PC-9 (cell line): ENCODE data around the gene PIBF1. TPM values are rescaled to one million over a fixed set of nuclear protein-coding genes. Genes with fewer than 3 reads are reported as not detected.

Experiments
- BruUV-seq: library from RNA; stranded (reverse); fragments of 400-500 nt; replicated peaks from 2 replicates; lab custom pipeline; 2021; lab: Mats Ljungman, UMichigan
- CTCF ChIA-PET: fragments of 300-600 bp; sonication (Branson Sonifier 250); formaldehyde crosslinking; loops from one replicate; lab custom pipeline; 2022; ENCODE audit warnings: antibody characterized with exemption; lab: Charles Lee
- POLR2A ChIA-PET: fragments of 300-600 bp; sonication (Branson Sonifier 250); formaldehyde crosslinking; loops from one replicate; lab custom pipeline; 2022; ENCODE audit warnings: antibody characterized with exemption; ENCODE audit not compliant: unreplicated experiment; lab: Charles Lee
- DNase-seq, 2 experiments: peaks; one replicate each; pipeline versions ENCODE4 v3.0.0 to v3.0.0-alpha.2; 2015 to 2022; ENCODE audit warnings: mixed read lengths in 1 of 2
- H2AFZ ChIP-seq: fragments of 200-600 bp; sonication (generic); 2 replicates; pipeline ENCODE4 v1.8.1; 2017; ENCODE audit warnings: antibody characterized with exemption
- H3F3A ChIP-seq: fragments of 200-600 bp; sonication (generic); 2 replicates; pipeline ENCODE4 v1.8.1; 2017; ENCODE audit warnings: antibody characterized with exemption, mild to moderate bottlenecking, low read depth; ENCODE audit not compliant: insufficient read depth
- H3K27ac ChIP-seq: fragments of 200-600 bp; sonication (generic); 2 replicates; pipeline ENCODE4 v1.6.1; 2016; ENCODE audit warnings: mixed run types
- H3K27me3 ChIP-seq: fragments of 200-600 bp; sonication (generic); 2 replicates; pipeline ENCODE4 v1.6.1; 2016; ENCODE audit warnings: low read depth, mixed run types; ENCODE audit not compliant: insufficient read depth
- H3K36me3 ChIP-seq: fragments of 200-600 bp; sonication (generic); 2 replicates; pipeline ENCODE4 v1.6.1; 2016; ENCODE audit warnings: low read depth, mixed run types
- H3K4me1 ChIP-seq: fragments of 200-600 bp; sonication (generic); replicated peaks from 2 replicates; pipeline ENCODE4 v1.6.1; 2016; ENCODE audit warnings: mixed run types; ENCODE audit not compliant: insufficient read depth
- H3K4me2 ChIP-seq: fragments of 200-600 bp; sonication (generic); 2 replicates; pipeline ENCODE4 v1.6.1; 2017; ENCODE audit warnings: mixed run types
- H3K4me3 ChIP-seq: fragments of 200-600 bp; sonication (generic); 2 replicates; pipeline ENCODE4 v1.6.1; 2016; ENCODE audit warnings: mixed run types
- H3K79me2 ChIP-seq: fragments of 200-600 bp; sonication (generic); 2 replicates; pipeline ENCODE4 v1.6.1; 2017; ENCODE audit warnings: low read depth, mixed run types
- H3K9me2 ChIP-seq: fragments of 200-600 bp; sonication (generic); 2 replicates; pipeline ENCODE4 v1.8.1; 2017; ENCODE audit warnings: mild to moderate bottlenecking; ENCODE audit not compliant: insufficient read depth
- H3K9me3 ChIP-seq: fragments of 200-600 bp; sonication (generic); 2 replicates; pipeline ENCODE4 v1.8.1; 2016; ENCODE audit warnings: low read depth; ENCODE audit not compliant: insufficient read depth
- H4K20me1 ChIP-seq: fragments of 200-600 bp; sonication (generic); 2 replicates; pipeline ENCODE4 v1.8.1; 2017; ENCODE audit not compliant: insufficient read depth
- EZH2 ChIP-seq: fragments of 200-600 bp; sonication (generic); IDR thresholded peaks from 2 replicates; pipeline ENCODE4 v1.8.0; 2017; ENCODE audit warnings: antibody characterized with exemption, low read depth
- intact Hi-C: fragments of 100-400 bp; cut with micrococcal nuclease; formaldehyde crosslinking; loops from one replicate; pipeline ENCODE4 v1.10.0; 2022; ENCODE audit not compliant: unreplicated experiment
- total RNA-seq: library from RNA; stranded (reverse); gene quantifications from 2 replicates; pipeline ENCODE4 v1.2.3, GENCODE V29; 2021
- TF ChIP-seq, protein P1 (sequence below): fragments of 200-600 bp; sonication (generic); conservative IDR thresholded peaks from 2 replicates; pipeline ENCODE4 v1.6.1; 2017; ENCODE audit warnings: mixed run types, antibody characterized with exemption, mild to moderate bottlenecking, moderate library complexity

The PIBF1 gene
- total RNA-seq, 1 experiment from 2014 or later, result 20.3 TPM

DNA sequence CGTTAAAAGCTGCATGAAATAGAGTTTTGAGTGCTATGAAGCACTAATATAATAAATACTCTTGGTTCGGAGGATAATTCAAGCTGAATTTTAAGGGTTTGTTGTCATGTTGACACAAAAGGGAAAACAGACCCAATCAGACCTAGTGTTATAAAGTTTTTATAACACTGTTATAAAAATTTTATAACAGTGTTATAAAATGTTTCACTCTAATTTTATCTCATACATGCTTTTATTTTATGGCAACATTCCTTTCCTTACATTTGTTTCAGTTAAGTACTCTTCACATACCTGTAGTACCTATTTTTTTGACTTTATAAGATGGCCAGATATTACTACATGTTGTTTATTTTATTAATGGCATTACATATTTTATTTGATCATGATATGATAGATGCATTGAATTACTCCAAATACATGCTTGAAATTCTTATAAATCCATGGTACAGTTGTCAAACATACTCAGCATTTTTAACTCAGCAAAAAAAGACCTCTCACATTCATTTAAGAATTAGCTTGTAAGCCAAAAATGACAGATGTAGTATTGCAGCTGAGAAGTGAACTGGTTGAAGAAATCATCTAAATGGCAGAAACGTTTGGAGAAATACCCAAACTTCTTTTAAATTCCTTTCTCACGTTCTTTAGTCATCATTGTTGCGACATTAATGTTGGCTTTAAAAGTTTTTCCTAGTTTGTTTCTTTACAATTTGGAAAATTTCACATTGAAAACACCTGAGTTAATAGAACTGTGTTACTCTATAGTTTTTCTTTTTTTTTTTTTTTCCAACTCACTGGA lies 104.5 kb downstream of the PIBF1 start:
- Histone ChIP-seq H3K27me3 (no peaks in the 10 kb centered on the region), H3K4me3 (no peak overlapping the region), H3K4me1 (no peaks in the 10 kb centered on the region), H3F3A (no peaks in the 10 kb centered on the region), H3K79me2 (no peaks in the 10 kb centered on the region), H3K4me2 (no peak overlapping the region), H3K27ac (no peak overlapping the region), H4K20me1 (no peaks in the 10 kb centered on the region), H2AFZ (no peak overlapping the region), H3K36me3 (peaks cover 4% of the 10 kb centered on the region), H3K9me2 (no peaks in the 10 kb centered on the region), H3K9me3 (no peaks in the 10 kb centered on the region)
- ChIA-PET CTCF (no interaction called here), POLR2A (no interaction called here)
- no peak for DNase-seq
- intact Hi-C loops, result no loop called here
- BruUV-seq, result no TSS peak
- TF ChIP-seq EZH2, result no peak
- TF ChIP-seq, protein P1, sequence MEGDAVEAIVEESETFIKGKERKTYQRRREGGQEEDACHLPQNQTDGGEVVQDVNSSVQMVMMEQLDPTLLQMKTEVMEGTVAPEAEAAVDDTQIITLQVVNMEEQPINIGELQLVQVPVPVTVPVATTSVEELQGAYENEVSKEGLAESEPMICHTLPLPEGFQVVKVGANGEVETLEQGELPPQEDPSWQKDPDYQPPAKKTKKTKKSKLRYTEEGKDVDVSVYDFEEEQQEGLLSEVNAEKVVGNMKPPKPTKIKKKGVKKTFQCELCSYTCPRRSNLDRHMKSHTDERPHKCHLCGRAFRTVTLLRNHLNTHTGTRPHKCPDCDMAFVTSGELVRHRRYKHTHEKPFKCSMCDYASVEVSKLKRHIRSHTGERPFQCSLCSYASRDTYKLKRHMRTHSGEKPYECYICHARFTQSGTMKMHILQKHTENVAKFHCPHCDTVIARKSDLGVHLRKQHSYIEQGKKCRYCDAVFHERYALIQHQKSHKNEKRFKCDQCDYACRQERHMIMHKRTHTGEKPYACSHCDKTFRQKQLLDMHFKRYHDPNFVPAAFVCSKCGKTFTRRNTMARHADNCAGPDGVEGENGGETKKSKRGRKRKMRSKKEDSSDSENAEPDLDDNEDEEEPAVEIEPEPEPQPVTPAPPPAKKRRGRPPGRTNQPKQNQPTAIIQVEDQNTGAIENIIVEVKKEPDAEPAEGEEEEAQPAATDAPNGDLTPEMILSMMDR, result no peak

DNA sequence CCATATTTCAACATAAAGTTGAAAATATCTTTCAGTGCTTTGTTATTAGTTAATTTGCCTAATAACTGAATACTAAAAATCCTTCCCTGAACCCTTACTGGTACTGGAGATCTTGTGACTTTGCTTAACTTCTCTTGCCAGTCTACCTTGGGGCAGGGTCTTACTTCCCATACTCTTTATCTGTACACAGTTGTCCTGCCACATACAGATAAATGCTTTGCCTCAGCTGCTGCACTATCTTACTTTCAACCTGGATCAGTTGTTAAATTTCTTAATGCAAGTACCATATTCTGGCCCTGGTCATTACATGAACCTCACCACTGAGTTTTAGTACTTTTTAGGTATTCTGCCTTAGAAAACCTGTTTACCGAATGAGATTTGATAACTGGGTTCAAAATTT lies 107.6 kb downstream of the PIBF1 start:
- H3K27ac ChIP-seq, result no peak overlapping the region
- CTCF ChIA-PET, result no interaction called here

DNA sequence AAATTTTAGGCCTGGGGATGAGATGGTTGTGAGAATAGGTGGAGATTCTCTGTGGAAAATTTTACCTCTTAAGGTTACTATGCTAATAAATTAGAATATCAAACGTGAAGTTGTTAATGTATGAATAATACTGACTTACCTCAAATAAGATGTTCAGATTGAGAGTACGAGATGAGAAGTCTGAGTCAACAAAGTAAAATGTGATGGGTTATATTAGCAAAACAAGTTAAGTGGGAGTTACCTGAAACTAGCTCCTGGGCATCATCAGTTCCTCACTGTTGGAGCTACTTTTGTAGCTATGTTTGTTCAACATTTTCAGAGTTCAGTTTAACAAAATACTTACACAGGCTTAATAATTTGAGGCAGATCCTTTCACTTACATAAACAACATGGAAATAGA lies 108.6 kb downstream of the PIBF1 start:
- Histone ChIP-seq H3K9me3 (no peaks in the 10 kb centered on the region), H3K4me1 (no peaks in the 10 kb centered on the region), H3K79me2 (no peaks in the 10 kb centered on the region), H3F3A (no peaks in the 10 kb centered on the region), H3K27ac (no peak overlapping the region), H3K9me2 (no peaks in the 10 kb centered on the region), H2AFZ (no peak overlapping the region), H3K27me3 (no peaks in the 10 kb centered on the region), H3K4me2 (no peak overlapping the region), H3K36me3 (0 out of 2 replicates have a peak, but pooled peaks cover under 1% of the 10 kb centered on the region), H4K20me1 (no peaks in the 10 kb centered on the region), H3K4me3 (no peak overlapping the region)
- ChIA-PET POLR2A (no interaction called here), CTCF (no interaction called here)
- BruUV-seq, result no TSS peak
- no peak for TF ChIP-seq EZH2
- TF ChIP-seq, protein P1, result no peak
- DNase-seq, result no peak
- intact Hi-C loops, result no loop called here

More for the DNA sequence above, 107.6 kb downstream of the PIBF1 start:
- no peak for DNase-seq
- H3K4me3 ChIP-seq, result no peak overlapping the region
- no peaks in the 10 kb centered on the region for H3K9me2 ChIP-seq
- peaks cover 4% of the 10 kb centered on the region for H3K36me3 ChIP-seq
- H3K27me3 ChIP-seq, result no peaks in the 10 kb centered on the region
- no peaks in the 10 kb centered on the region for H3K79me2 ChIP-seq
- TF ChIP-seq EZH2, result no peak
- TF ChIP-seq, protein P1, result no peak
- H4K20me1 ChIP-seq, result no peaks in the 10 kb centered on the region
- intact Hi-C loops, result no loop called here
- H2AFZ ChIP-seq, result no peak overlapping the region
- no peak overlapping the region for H3K4me2 ChIP-seq
- no TSS peak for BruUV-seq
- H3K9me3 ChIP-seq, result no peaks in the 10 kb centered on the region
- H3F3A ChIP-seq, result no peaks in the 10 kb centered on the region
- H3K4me1 ChIP-seq, result no peaks in the 10 kb centered on the region
- POLR2A ChIA-PET, result no interaction called here
